Chondrocyte (in vitro differentiated cells): Measurements from ENCODE around the gene IER3IP1. TPM values are rescaled to one million over a fixed set of nuclear protein-coding genes. Genes with fewer than 3 reads are reported as not detected.

Experiments used
- DNase-seq: peaks from one replicate; pipeline ENCODE4 v3.0.0; 2021; ENCODE audit warnings: mixed read lengths, low spot score
- H3K27ac Mint-ChIP-seq: one replicate; pipeline ENCODE4 v1.8.0; 2021; ENCODE audit warnings: mild to moderate bottlenecking, moderate library complexity, mixed read lengths; ENCODE audit not compliant: unreplicated experiment
- H3K27me3 Mint-ChIP-seq: 2 replicates; pipeline ENCODE4 v1.8.0; 2021; ENCODE audit warnings: low read depth, mixed read lengths
- H3K36me3 Mint-ChIP-seq: 2 replicates; pipeline ENCODE4 v1.8.0; 2021; ENCODE audit warnings: low read depth, mixed read lengths
- H3K4me1 Mint-ChIP-seq: 2 replicates; pipeline ENCODE4 v1.8.0; 2021; ENCODE audit warnings: low read depth, mild to moderate bottlenecking, mixed read lengths
- H3K4me3 Mint-ChIP-seq: one replicate; pipeline ENCODE4 v1.8.0; 2021; ENCODE audit warnings: mild to moderate bottlenecking, moderate library complexity, mixed read lengths; ENCODE audit not compliant: unreplicated experiment
- H3K9me3 Mint-ChIP-seq: 2 replicates; pipeline ENCODE4 v1.8.0; 2021; ENCODE audit warnings: low read depth, mixed read lengths
- total RNA-seq: library from RNA; stranded (reverse); gene quantifications from 3 replicates; pipeline ENCODE4 v1.2.1, GENCODE V29; 2021
- TF ChIP-seq, protein P1 (sequence below): fragments of 200-600 bp; sonication (generic); IDR thresholded peaks from 2 replicates; pipeline ENCODE4 v1.5.0; 2021; ENCODE audit warnings: antibody characterized with exemption, mild to moderate bottlenecking, moderate library complexity

The IER3IP1 gene
- total RNA-seq, 1 donor from 2014 or later, result 16.4 TPM

DNA sequence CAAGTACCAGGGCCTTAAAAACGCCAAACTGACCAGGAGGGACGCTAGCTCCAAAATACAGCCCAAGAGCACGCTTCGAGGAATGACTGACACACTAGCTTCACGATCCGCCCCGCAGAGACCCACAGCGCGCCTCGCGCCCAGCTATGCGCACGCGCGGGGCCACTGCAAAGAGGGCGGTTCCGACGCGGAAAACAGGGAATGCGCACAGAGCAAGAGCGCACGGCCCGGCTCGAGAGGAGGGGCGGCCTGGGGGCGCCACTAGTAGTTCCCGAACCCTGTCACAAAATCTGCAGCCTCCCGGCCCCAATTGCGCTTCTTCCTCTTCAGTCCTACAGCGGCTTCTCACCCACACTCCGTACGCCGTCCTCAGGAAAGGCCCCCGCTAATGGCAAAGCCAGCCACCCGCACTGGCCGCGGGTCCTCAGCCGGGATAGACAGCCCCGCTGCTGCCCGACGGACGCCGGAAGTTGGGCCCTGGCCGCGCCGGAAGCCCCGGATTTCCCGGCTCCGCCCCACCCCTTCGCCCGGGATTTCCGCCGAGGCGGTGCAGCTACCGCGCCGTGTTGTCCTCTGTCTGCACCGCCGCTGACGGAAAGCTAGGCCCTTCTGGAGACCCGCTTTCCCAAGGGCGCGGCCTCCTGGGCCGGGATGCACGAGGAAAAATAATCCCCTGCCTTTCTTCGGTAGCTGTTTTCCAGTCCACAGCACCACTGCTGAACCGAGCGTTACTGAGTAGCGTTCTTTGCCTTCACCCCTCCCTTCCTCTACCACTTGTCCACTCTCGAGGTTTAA is 25.9 kb downstream of the IER3IP1 start, which contains the start of gene HDHD2:
Gene HDHD2 (minus strand): TSS at position 472 of the 795 bp plus-strand sequence. CDS start 14,061 bp downstream, outside the sequence.
- Mint-ChIP-seq H3K27ac (peak within 1 kb of the TSS; percentile 93), H3K27me3 (no peaks in the 10 kb centered on the region), H3K36me3 (peaks cover 3% of the 10 kb centered on the region), H3K4me3 (peak within 1 kb of the TSS; percentile 90), H3K9me3 (no peaks in the 10 kb centered on the region), H3K4me1 (peaks cover 32% of the 10 kb centered on the region)
- TF ChIP-seq, protein P1, sequence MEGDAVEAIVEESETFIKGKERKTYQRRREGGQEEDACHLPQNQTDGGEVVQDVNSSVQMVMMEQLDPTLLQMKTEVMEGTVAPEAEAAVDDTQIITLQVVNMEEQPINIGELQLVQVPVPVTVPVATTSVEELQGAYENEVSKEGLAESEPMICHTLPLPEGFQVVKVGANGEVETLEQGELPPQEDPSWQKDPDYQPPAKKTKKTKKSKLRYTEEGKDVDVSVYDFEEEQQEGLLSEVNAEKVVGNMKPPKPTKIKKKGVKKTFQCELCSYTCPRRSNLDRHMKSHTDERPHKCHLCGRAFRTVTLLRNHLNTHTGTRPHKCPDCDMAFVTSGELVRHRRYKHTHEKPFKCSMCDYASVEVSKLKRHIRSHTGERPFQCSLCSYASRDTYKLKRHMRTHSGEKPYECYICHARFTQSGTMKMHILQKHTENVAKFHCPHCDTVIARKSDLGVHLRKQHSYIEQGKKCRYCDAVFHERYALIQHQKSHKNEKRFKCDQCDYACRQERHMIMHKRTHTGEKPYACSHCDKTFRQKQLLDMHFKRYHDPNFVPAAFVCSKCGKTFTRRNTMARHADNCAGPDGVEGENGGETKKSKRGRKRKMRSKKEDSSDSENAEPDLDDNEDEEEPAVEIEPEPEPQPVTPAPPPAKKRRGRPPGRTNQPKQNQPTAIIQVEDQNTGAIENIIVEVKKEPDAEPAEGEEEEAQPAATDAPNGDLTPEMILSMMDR, result peak; percentile 19
- peak; percentile 95 for DNase-seq

DNA sequence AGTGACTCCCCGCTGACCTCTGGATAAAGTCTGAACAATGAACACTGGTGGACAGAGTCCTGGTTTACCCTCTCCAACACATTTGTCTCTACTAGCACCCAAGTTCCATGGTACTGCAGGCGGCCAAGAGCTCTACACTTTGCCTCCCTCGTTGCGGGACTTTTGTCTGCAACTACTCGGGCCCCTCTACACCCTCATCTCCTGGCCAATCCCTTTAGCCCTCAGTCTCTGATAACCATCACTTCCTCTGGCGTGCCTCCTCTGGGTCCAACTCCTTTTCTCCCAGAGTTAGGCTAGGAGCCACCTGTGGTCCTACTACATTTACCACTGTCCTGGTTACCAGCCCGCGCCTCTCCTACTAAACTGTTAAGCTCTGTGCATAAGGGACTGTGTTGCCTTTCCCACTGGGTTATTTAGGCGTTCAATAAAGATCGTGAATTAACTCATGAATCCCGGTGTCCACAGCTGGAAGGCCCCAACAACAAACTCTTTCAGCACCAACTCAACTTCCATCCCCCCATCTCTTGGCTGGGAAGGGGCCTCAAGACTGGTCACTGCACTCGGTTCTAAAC is 26.6 kb downstream of the IER3IP1 start:
- H3K4me3 Mint-ChIP-seq, result peak overlapping the region; percentile 90
- peaks cover 32% of the 10 kb centered on the region for H3K4me1 Mint-ChIP-seq
- H3K27ac Mint-ChIP-seq, result peak overlapping the region; percentile 93
- no peaks in the 10 kb centered on the region for H3K9me3 Mint-ChIP-seq
- no peaks in the 10 kb centered on the region for H3K27me3 Mint-ChIP-seq
- no peak for DNase-seq
- peaks cover 3% of the 10 kb centered on the region for H3K36me3 Mint-ChIP-seq
- TF ChIP-seq, protein P1, result no peak

DNA sequence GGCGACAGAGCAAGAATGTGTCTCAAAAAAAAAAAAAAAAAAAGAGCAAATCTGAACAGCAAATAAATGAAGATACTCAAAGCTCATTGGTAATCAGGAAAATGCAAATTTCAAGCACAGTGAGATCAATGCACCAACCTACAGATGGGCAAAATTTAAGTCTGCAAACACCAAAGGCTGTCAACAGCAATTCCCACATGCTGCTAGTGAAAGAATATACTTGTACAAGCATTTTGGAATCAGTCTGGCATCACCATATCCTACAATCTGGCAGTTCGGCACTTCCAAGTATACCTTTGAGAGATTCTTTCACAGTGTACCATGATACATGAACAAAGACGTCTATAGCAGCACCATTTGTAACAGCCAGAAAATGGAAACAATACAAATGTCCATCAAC is 30.0 kb downstream of the IER3IP1 start:
- DNase-seq, result no peak
- TF ChIP-seq, protein P1, result no peak
- Mint-ChIP-seq H3K9me3 (no peaks in the 10 kb centered on the region), H3K4me3 (no peak overlapping the region), H3K27me3 (no peaks in the 10 kb centered on the region), H3K36me3 (no peaks in the 10 kb centered on the region), H3K27ac (no peak overlapping the region), H3K4me1 (peaks cover 35% of the 10 kb centered on the region)

DNA sequence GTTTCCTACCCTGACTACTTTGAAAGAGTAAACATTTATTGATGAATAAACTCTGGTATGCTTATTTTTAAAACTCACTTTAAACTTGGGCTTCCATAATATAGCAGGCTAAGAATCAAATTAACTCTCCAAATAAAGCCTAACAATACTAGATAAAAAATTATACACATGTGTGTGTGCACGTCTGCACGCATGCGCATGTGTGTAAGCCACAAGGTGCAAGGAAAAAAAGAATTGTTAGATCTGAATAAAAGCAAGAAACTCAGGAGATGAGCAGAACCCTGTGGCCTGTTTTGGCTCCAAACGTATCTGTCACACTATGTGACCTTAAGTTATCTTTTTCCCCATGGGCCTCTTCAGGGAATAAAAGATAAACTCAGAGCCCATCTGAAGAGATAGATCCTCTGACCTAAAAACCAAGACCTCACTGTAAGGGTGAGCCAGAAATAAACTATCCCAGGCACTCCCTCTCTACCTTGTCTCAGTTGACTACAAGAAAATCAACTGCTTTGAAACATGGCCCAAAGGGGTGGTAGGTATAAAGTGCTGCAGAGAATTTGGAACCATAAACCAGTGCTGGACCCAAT is 32.2 kb downstream of the IER3IP1 start:
- TF ChIP-seq, protein P1, result no peak
- Mint-ChIP-seq H3K9me3 (no peaks in the 10 kb centered on the region), H3K36me3 (no peaks in the 10 kb centered on the region), H3K27ac (no peak overlapping the region), H3K4me1 (peaks cover 21% of the 10 kb centered on the region), H3K27me3 (no peaks in the 10 kb centered on the region), H3K4me3 (no peak overlapping the region)
- no peak for DNase-seq

DNA sequence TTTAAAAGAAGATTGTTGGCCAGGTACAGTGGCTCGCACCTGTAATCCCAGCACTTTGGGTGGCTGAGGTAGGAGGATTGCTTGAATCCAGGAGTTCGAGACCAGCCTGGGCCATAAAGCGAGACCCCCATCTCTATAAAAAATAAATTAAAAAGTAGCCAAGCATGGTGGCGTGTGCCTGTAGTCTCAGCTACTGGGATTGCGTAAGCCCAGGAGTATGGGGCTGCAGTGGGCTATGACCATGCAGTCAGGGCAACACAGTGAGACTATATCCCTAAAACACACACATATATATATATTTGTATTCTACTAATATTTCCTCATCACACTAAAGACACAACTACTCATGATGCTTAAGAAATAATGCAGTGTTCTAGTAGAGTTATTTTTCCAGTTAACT is 33.0 kb downstream of the IER3IP1 start:
- Mint-ChIP-seq H3K27ac (no peak overlapping the region), H3K9me3 (no peaks in the 10 kb centered on the region), H3K36me3 (no peaks in the 10 kb centered on the region), H3K27me3 (no peaks in the 10 kb centered on the region), H3K4me1 (peaks cover 14% of the 10 kb centered on the region), H3K4me3 (no peak overlapping the region)
- no peak for DNase-seq
- TF ChIP-seq, protein P1, result no peak
